Liver (tissue), 3 donors: Measurements from ENCODE around the gene FRMD4B.

Experiments
- ATF3 ChIP-seq: IDR thresholded peaks from 2 replicates; pipeline ENCODE4 v1.6.1; 2016; ENCODE audit warnings: antibody characterized with exemption
- CTCF ChIP-seq: fragments of 150-350 bp; IDR thresholded peaks from 2 replicates; pipeline ENCODE4 v1.5.1; 2017; ENCODE audit warnings: improper control_type of control experiment, low read depth, low read length; ENCODE audit not compliant: missing input control
- FOXA1 ChIP-seq: IDR thresholded peaks from 2 replicates; pipeline ENCODE4 v1.6.1; 2016; ENCODE audit warnings: antibody characterized with exemption
- GABPA ChIP-seq, 2 donors: IDR thresholded peaks in 1 of 2; conservative IDR thresholded peaks in 1 of 2; 2 replicates each; pipeline ENCODE4 v1.6.1; 2016; ENCODE audit warnings: antibody characterized with exemption in 2 of 2, mild to moderate bottlenecking in 1 of 2, moderate library complexity in 1 of 2
- JUND ChIP-seq, 2 donors: IDR thresholded peaks; 2 replicates each; pipeline ENCODE4 v1.6.1; 2016; ENCODE audit warnings: antibody characterized with exemption in 2 of 2
- MAX ChIP-seq: IDR thresholded peaks from 2 replicates; pipeline ENCODE4 v1.6.1; 2016; ENCODE audit warnings: antibody characterized with exemption
- NR2F2 ChIP-seq: IDR thresholded peaks from 2 replicates; pipeline ENCODE4 v1.6.1; 2016; ENCODE audit warnings: antibody characterized with exemption
- RAD21 ChIP-seq, 2 donors: IDR thresholded peaks; 2 replicates each; pipeline ENCODE4 v1.6.1; 2016; ENCODE audit warnings: antibody characterized with exemption in 2 of 2, mild to moderate bottlenecking in 2 of 2
- REST ChIP-seq: IDR thresholded peaks from 2 replicates; pipeline ENCODE4 v1.6.1; 2016; ENCODE audit warnings: antibody characterized with exemption, mild to moderate bottlenecking
- RXRA ChIP-seq, 2 donors: IDR thresholded peaks; 2 replicates each; pipeline ENCODE4 v1.6.1; 2017 to 2018; ENCODE audit warnings: antibody characterized with exemption in 2 of 2, mild to moderate bottlenecking in 1 of 2
- SP1 ChIP-seq: IDR thresholded peaks from 2 replicates; pipeline ENCODE4 v1.6.1; 2018; ENCODE audit warnings: antibody characterized with exemption, mild to moderate bottlenecking
- TAF1 ChIP-seq: conservative IDR thresholded peaks from 2 replicates; pipeline ENCODE4 v1.6.1; 2016; ENCODE audit warnings: antibody characterized with exemption, mild to moderate bottlenecking
- donor health status: healthy.
- donor health status: healthy.

- TF ChIP-seq CTCF, result no peak
- no peak for TF ChIP-seq RXRA (IDR thresholded peaks at IDR 0.05)
- TF ChIP-seq RAD21 (IDR thresholded peaks at IDR 0.05), result no peak
- TF ChIP-seq SP1, result no peak
- no peak for TF ChIP-seq REST
- TF ChIP-seq TAF1, result no peak
- TF ChIP-seq NR2F2, result no peak
- no peak for TF ChIP-seq JUND (IDR thresholded peaks at IDR 0.05)
- no peak for TF ChIP-seq MAX
- TF ChIP-seq GABPA (IDR thresholded peaks at IDR 0.05 in 1 of 2, conservative IDR thresholded peaks at IDR 0.05 in 1 of 2), result no peak
- no peak for TF ChIP-seq ATF3
- no peak for TF ChIP-seq FOXA1
Measured at GRCh38 chr3:69305011-69305410, 80.9 kb downstream of the FRMD4B start.
